ENCODE measurements around the gene TMEM60.

TMEM60 gene

DNA sequence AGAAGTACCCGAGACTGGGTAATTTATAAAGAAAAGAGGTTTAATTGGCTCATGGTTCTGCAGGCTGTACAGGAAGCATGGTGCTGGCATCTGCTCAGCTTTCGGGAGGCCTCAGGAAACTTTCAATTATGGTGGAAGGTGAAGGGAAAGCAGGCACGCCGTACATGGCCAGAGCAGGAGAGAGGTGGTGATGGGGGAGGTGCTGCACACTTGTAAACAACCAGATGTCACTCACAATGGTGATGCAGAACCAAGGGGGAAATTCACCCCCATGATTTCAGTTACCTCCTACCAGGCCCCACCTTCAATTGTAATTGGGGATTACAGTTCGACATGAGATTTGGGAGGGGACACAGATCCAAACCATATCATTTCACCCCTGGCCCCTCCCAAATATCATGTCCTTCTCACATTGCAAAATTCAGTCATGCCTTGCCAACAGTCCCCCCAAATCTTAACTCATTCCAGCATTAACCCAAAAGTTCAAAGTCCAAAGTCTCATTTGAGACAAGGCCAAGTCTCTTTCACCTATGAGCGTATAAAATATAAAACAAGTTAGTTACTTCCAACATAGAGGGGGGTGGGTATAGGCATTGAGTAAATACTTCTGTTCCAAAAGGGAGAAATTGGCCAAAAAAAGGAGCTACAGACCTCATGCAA, 51.9 kb downstream of the TMEM60 start:
- TF ChIP-seq, protein P1, sequence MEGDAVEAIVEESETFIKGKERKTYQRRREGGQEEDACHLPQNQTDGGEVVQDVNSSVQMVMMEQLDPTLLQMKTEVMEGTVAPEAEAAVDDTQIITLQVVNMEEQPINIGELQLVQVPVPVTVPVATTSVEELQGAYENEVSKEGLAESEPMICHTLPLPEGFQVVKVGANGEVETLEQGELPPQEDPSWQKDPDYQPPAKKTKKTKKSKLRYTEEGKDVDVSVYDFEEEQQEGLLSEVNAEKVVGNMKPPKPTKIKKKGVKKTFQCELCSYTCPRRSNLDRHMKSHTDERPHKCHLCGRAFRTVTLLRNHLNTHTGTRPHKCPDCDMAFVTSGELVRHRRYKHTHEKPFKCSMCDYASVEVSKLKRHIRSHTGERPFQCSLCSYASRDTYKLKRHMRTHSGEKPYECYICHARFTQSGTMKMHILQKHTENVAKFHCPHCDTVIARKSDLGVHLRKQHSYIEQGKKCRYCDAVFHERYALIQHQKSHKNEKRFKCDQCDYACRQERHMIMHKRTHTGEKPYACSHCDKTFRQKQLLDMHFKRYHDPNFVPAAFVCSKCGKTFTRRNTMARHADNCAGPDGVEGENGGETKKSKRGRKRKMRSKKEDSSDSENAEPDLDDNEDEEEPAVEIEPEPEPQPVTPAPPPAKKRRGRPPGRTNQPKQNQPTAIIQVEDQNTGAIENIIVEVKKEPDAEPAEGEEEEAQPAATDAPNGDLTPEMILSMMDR (conservative IDR thresholded peaks at IDR 0.05) = no peak
- H3K27ac ChIP-seq = peak overlapping the region; percentile 11; the same call in 1 of the 2 replicates

DNA sequence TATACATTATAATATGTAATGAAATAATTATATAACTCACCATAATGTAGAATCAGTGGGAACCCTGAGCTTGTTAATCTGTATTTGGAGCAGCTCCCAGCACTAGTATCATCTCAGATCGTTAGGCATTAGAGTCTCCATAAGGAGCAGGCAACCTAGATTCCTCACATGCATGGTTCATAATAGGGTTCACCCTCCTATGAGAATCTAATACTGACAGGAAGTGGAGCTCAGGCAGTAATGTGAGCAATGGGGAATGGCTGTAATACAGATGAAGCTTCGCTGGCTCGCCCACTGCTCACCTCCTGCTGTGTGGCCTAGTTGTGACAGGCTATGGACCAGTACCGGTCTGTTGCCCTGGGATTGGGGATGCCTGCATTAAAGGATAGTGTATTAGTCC, 52.5 kb downstream of the TMEM60 start:
- TF ChIP-seq, protein P1 (conservative IDR thresholded peaks at IDR 0.05) = no peak

More for the DNA sequence above, 52.5 kb downstream of the TMEM60 start:
- H3K27ac ChIP-seq = no peak overlapping the region
